A673 (cell line): Measurements from ENCODE around the gene ARMS2. TPM values are rescaled to one million over a fixed set of nuclear protein-coding genes. Genes with fewer than 3 reads are reported as not detected.

Experiments
- BruUV-seq: library from RNA; stranded (reverse); fragments of 400-500 nt; replicated peaks from 2 replicates; lab custom pipeline; 2021; lab: Mats Ljungman, UMichigan
- CTCF ChIA-PET: fragments of 300-600 bp; sonication (Branson Sonifier 250); formaldehyde crosslinking; loops from one replicate; lab custom pipeline; 2022; ENCODE audit warnings: antibody characterized with exemption; lab: Charles Lee
- POLR2A ChIA-PET: fragments of 300-600 bp; sonication (Branson Sonifier 250); formaldehyde crosslinking; loops from one replicate; lab custom pipeline; 2022; ENCODE audit warnings: antibody characterized with exemption; ENCODE audit not compliant: low non-redundant PET; lab: Charles Lee
- DNase-seq: peaks from one replicate; pipeline ENCODE4 v3.0.0-alpha.2; 2015; ENCODE audit warnings: low spot score
- H3K27ac ChIP-seq: fragments of 200-600 bp; sonication (generic); 2 replicates; pipeline ENCODE4 v1.5.1; 2016; ENCODE audit warnings: mixed run types, low read depth, mild to moderate bottlenecking, mixed read lengths, antibody characterized with exemption, low read length; ENCODE audit not compliant: poor library complexity, severe bottlenecking
- H3K27me3 ChIP-seq: fragments of 200-600 bp; sonication (generic); replicated peaks from 2 replicates; pipeline ENCODE4 v1.6.1; 2017; ENCODE audit warnings: mixed run types, low read depth, mild to moderate bottlenecking, mixed read lengths, antibody characterized with exemption, low read length; ENCODE audit not compliant: insufficient read depth, poor library complexity
- H3K36me3 ChIP-seq: fragments of 200-600 bp; sonication (generic); 2 replicates; pipeline ENCODE4 v1.6.1; 2016; ENCODE audit warnings: mixed run types, mild to moderate bottlenecking, mixed read lengths, antibody characterized with exemption, low read length; ENCODE audit not compliant: insufficient read depth, poor library complexity, severe bottlenecking
- H3K4me1 ChIP-seq: fragments of 200-600 bp; sonication (generic); 2 replicates; pipeline ENCODE4 v1.6.1; 2017; ENCODE audit warnings: mixed run types, mild to moderate bottlenecking, mixed read lengths, antibody characterized with exemption, low read length; ENCODE audit not compliant: insufficient read depth, poor library complexity, severe bottlenecking
- H3K4me3 ChIP-seq: fragments of 200-600 bp; sonication (generic); 2 replicates; pipeline ENCODE4 v1.5.1; 2016; ENCODE audit warnings: low read depth, mixed run types, mild to moderate bottlenecking, mixed read lengths, low read length; ENCODE audit not compliant: poor library complexity, severe bottlenecking
- H3K9me3 ChIP-seq: fragments of 200-600 bp; sonication (generic); 2 replicates; pipeline ENCODE4 v1.6.1; 2016; ENCODE audit warnings: mixed run types, low read depth, mild to moderate bottlenecking, mixed read lengths, antibody characterized with exemption, low read length; ENCODE audit not compliant: poor library complexity, severe bottlenecking
- CTCF ChIP-seq: fragments of 300-800, 200-600 bp; sonication (generic); conservative IDR thresholded peaks from 2 replicates; pipeline ENCODE4 v1.5.1; 2017; ENCODE audit warnings: low read depth, mild to moderate bottlenecking, antibody characterized with exemption, low read length, moderate library complexity, mixed read lengths
- EZH2 ChIP-seq: fragments of 200-600 bp; sonication (generic); IDR thresholded peaks from 2 replicates; pipeline ENCODE4 v1.6.1; 2017; ENCODE audit warnings: borderline replicate concordance, low read depth, mild to moderate bottlenecking, mixed read lengths, antibody characterized with exemption, low read length; ENCODE audit not compliant: poor library complexity, severe bottlenecking
- intact Hi-C: fragments of 100-400 bp; cut with micrococcal nuclease; formaldehyde crosslinking; loops from one replicate; pipeline ENCODE4 v1.10.0; 2022; ENCODE audit not compliant: unreplicated experiment
- total RNA-seq: library from RNA; stranded (reverse); gene quantifications from 2 replicates; pipeline ENCODE4 v1.2.3, GENCODE V29; 2021

Gene ARMS2
- total RNA-seq, 1 experiment from 2014 or later, result not detected

- CTCF ChIA-PET, result interaction anchor here (0.7 kb wide), 2 partner anchors 21 to 124 kb away, joined by 3 to 5 read pairs; no protein-coding TSS in a partner anchor
- H3K27ac ChIP-seq, result no peak overlapping the region
Measured at GRCh38 chr10:122493761-122494160, 39.3 kb downstream of the ARMS2 start.

GRCh38 chr10:122494173-122494820 is 39.8 kb downstream of the ARMS2 start:
- ChIA-PET POLR2A (no interaction called here), CTCF (interaction anchor here (0.7 kb wide), 2 partner anchors 20 to 124 kb away, joined by 3 to 5 read pairs; no protein-coding TSS in a partner anchor)
- no peak for DNase-seq
- no TSS peak for BruUV-seq
- Histone ChIP-seq H3K4me3 (no peak overlapping the region), H3K27ac (no peak overlapping the region), H3K9me3 (no peaks in the 10 kb centered on the region), H3K27me3 (no peaks in the 10 kb centered on the region), H3K36me3 (no peaks in the 10 kb centered on the region), H3K4me1 (peaks cover 9% of the 10 kb centered on the region)
- TF ChIP-seq EZH2 (no peak), CTCF (no peak)
- intact Hi-C loops, result no loop called here

More at GRCh38 chr10:122493761-122494160, 39.3 kb downstream of the ARMS2 start:
- BruUV-seq, result no TSS peak
- POLR2A ChIA-PET, result no interaction called here
- Histone ChIP-seq H3K4me1 (peaks cover 9% of the 10 kb centered on the region), H3K36me3 (no peaks in the 10 kb centered on the region), H3K4me3 (no peak overlapping the region), H3K9me3 (no peaks in the 10 kb centered on the region), H3K27me3 (no peaks in the 10 kb centered on the region)
- no peak for TF ChIP-seq EZH2
- TF ChIP-seq CTCF, result no peak
- intact Hi-C loops, result no loop called here
- no peak for DNase-seq

- Histone ChIP-seq H3K27ac (peak overlapping the region; percentile 58), H3K4me1 (peaks cover 9% of the 10 kb centered on the region), H3K9me3 (no peaks in the 10 kb centered on the region), H3K36me3 (no peaks in the 10 kb centered on the region), H3K27me3 (no peaks in the 10 kb centered on the region), H3K4me3 (no peak overlapping the region)
- TF ChIP-seq EZH2 (no peak), CTCF (no peak)
- intact Hi-C loops, result no loop called here
- ChIA-PET POLR2A (no interaction called here), CTCF (no interaction called here)
- no TSS peak for BruUV-seq
- no peak for DNase-seq
Measured at GRCh38 chr10:122494833-122495232, 40.4 kb downstream of the ARMS2 start.
